Memory B cell (primary cell): ENCODE measurements around the gene TIAM2.

Source experiments
- ATAC-seq: fragments of 150-1000 bp; cut with Tn5 transposase; 2 replicates; pipeline ENCODE4 v1.10.0; 2021; ENCODE audit warnings: low read depth, mild to moderate bottlenecking, moderate library complexity
- DNase-seq, 2 donors: peaks; one replicate each; pipeline ENCODE4 v3.0.0; 2022; ENCODE audit warnings: low spot score in 2 of 2
- H3K27ac Mint-ChIP-seq: one replicate; pipeline ENCODE4 v1.8.0; 2022; ENCODE audit warnings: mild to moderate bottlenecking, moderate library complexity, mixed read lengths
- H3K27me3 Mint-ChIP-seq: one replicate; pipeline ENCODE4 v1.8.0; 2022; ENCODE audit warnings: mixed read lengths
- H3K36me3 Mint-ChIP-seq: one replicate; pipeline ENCODE4 v1.8.0; 2022; ENCODE audit warnings: mild to moderate bottlenecking, mixed read lengths
- H3K4me1 Mint-ChIP-seq: one replicate; pipeline ENCODE4 v1.8.0; 2022; ENCODE audit warnings: mixed read lengths
- H3K4me3 Mint-ChIP-seq: one replicate; pipeline ENCODE4 v1.8.0; 2022; ENCODE audit warnings: mild to moderate bottlenecking, moderate library complexity, mixed read lengths
- H3K9me3 Mint-ChIP-seq: one replicate; pipeline ENCODE4 v1.8.0; 2022; ENCODE audit warnings: mixed read lengths

Gene TIAM2

GRCh38 chr6:155042983-155043382 is 47.9 kb downstream of the TIAM2 start:
- Mint-ChIP-seq H3K27me3 (peaks cover 4% of the 10 kb centered on the region), H3K4me3 (no peak overlapping the region), H3K27ac (no peak overlapping the region), H3K4me1 (no peaks in the 10 kb centered on the region), H3K36me3 (no peaks in the 10 kb centered on the region), H3K9me3 (no peaks in the 10 kb centered on the region)
- ATAC-seq (no peak), DNase-seq (no peak)

GRCh38 chr6:155045561-155046404 is 50.7 kb downstream of the TIAM2 start:
- ATAC-seq = no peak
- no peak overlapping the region for H3K27ac Mint-ChIP-seq
- no peaks in the 10 kb centered on the region for H3K36me3 Mint-ChIP-seq
- H3K4me1 Mint-ChIP-seq = no peaks in the 10 kb centered on the region
- H3K27me3 Mint-ChIP-seq = peaks cover 7% of the 10 kb centered on the region
- no peak overlapping the region for H3K4me3 Mint-ChIP-seq
- no peak for DNase-seq
- H3K9me3 Mint-ChIP-seq = no peaks in the 10 kb centered on the region

- H3K4me3 Mint-ChIP-seq = no peak overlapping the region
These were observed 52.4 kb downstream of the TIAM2 start for GRCh38 chr6:155047523-155047922.

GRCh38 chr6:155050311-155050710 is 55.2 kb downstream of the TIAM2 start:
- no peaks in the 10 kb centered on the region for H3K4me1 Mint-ChIP-seq
- no peak overlapping the region for H3K4me3 Mint-ChIP-seq
- H3K27ac Mint-ChIP-seq = no peak overlapping the region
- peaks cover 7% of the 10 kb centered on the region for H3K27me3 Mint-ChIP-seq
- DNase-seq = no peak
- no peaks in the 10 kb centered on the region for H3K36me3 Mint-ChIP-seq
- ATAC-seq = no peak
- H3K9me3 Mint-ChIP-seq = no peaks in the 10 kb centered on the region

More at GRCh38 chr6:155047523-155047922, 52.4 kb downstream of the TIAM2 start:
- H3K27me3 Mint-ChIP-seq = peaks cover 7% of the 10 kb centered on the region
- no peaks in the 10 kb centered on the region for H3K36me3 Mint-ChIP-seq
- ATAC-seq (no peak), DNase-seq (no peak)
- no peak overlapping the region for H3K27ac Mint-ChIP-seq
- no peaks in the 10 kb centered on the region for H3K9me3 Mint-ChIP-seq
- H3K4me1 Mint-ChIP-seq = no peaks in the 10 kb centered on the region

GRCh38 chr6:155054491-155055250 is 59.6 kb downstream of the TIAM2 start:
- H3K4me3 Mint-ChIP-seq = no peak overlapping the region
- H3K9me3 Mint-ChIP-seq = no peaks in the 10 kb centered on the region
- H3K4me1 Mint-ChIP-seq = no peaks in the 10 kb centered on the region
- ATAC-seq (no peak), DNase-seq (no peak)
- H3K27me3 Mint-ChIP-seq = peaks cover 2% of the 10 kb centered on the region
- H3K36me3 Mint-ChIP-seq = no peaks in the 10 kb centered on the region
- H3K27ac Mint-ChIP-seq = no peak overlapping the region

- H3K9me3 Mint-ChIP-seq = no peaks in the 10 kb centered on the region
- H3K4me3 Mint-ChIP-seq = no peak overlapping the region
- ATAC-seq (no peak), DNase-seq (no peak)
- no peaks in the 10 kb centered on the region for H3K36me3 Mint-ChIP-seq
- peaks cover 2% of the 10 kb centered on the region for H3K27me3 Mint-ChIP-seq
- no peaks in the 10 kb centered on the region for H3K4me1 Mint-ChIP-seq
- no peak overlapping the region for H3K27ac Mint-ChIP-seq
These were observed 60.6 kb downstream of the TIAM2 start for GRCh38 chr6:155055729-155056128.

GRCh38 chr6:155056756-155057155 is 61.6 kb downstream of the TIAM2 start:
- no peak overlapping the region for H3K4me3 Mint-ChIP-seq
- ATAC-seq (no peak), DNase-seq (no peak)
- no peaks in the 10 kb centered on the region for H3K9me3 Mint-ChIP-seq
- no peaks in the 10 kb centered on the region for H3K4me1 Mint-ChIP-seq
- no peak overlapping the region for H3K27ac Mint-ChIP-seq
- H3K27me3 Mint-ChIP-seq = peaks cover 2% of the 10 kb centered on the region
- no peaks in the 10 kb centered on the region for H3K36me3 Mint-ChIP-seq

GRCh38 chr6:155061381-155061780 is 66.3 kb downstream of the TIAM2 start:
- ATAC-seq (no peak), DNase-seq (no peak)
- Mint-ChIP-seq H3K27me3 (peaks cover 5% of the 10 kb centered on the region), H3K36me3 (no peaks in the 10 kb centered on the region), H3K9me3 (no peaks in the 10 kb centered on the region), H3K4me3 (no peak overlapping the region), H3K4me1 (peaks cover 3% of the 10 kb centered on the region), H3K27ac (no peak overlapping the region)

- no peak overlapping the region for H3K27ac Mint-ChIP-seq
- no peaks in the 10 kb centered on the region for H3K9me3 Mint-ChIP-seq
- H3K4me3 Mint-ChIP-seq = no peak overlapping the region
- peaks cover 5% of the 10 kb centered on the region for H3K27me3 Mint-ChIP-seq
- no peaks in the 10 kb centered on the region for H3K36me3 Mint-ChIP-seq
- DNase-seq = no peak
- peaks cover 3% of the 10 kb centered on the region for H3K4me1 Mint-ChIP-seq
- ATAC-seq = no peak
These were observed 67.8 kb downstream of the TIAM2 start for GRCh38 chr6:155062866-155063341.

GRCh38 chr6:155064303-155064702 is 69.2 kb downstream of the TIAM2 start:
- H3K4me1 Mint-ChIP-seq = peaks cover 3% of the 10 kb centered on the region
- ATAC-seq (no peak), DNase-seq (no peak)
- H3K4me3 Mint-ChIP-seq = no peak overlapping the region
- H3K9me3 Mint-ChIP-seq = no peaks in the 10 kb centered on the region
- H3K27ac Mint-ChIP-seq = no peak overlapping the region
- H3K27me3 Mint-ChIP-seq = peaks cover 4% of the 10 kb centered on the region
- H3K36me3 Mint-ChIP-seq = no peaks in the 10 kb centered on the region

- H3K27me3 Mint-ChIP-seq = peaks cover 5% of the 10 kb centered on the region
- DNase-seq = no peak
- no peak overlapping the region for H3K27ac Mint-ChIP-seq
These were observed 71.2 kb downstream of the TIAM2 start for GRCh38 chr6:155066361-155066760.

GRCh38 chr6:155066921-155067680 is 72.0 kb downstream of the TIAM2 start:
- DNase-seq (no peak), ATAC-seq (no peak)
- peaks cover 8% of the 10 kb centered on the region for H3K27me3 Mint-ChIP-seq
- peaks cover 2% of the 10 kb centered on the region for H3K36me3 Mint-ChIP-seq
- H3K9me3 Mint-ChIP-seq = no peaks in the 10 kb centered on the region
- peaks cover 3% of the 10 kb centered on the region for H3K4me1 Mint-ChIP-seq
- H3K4me3 Mint-ChIP-seq = no peak overlapping the region
- H3K27ac Mint-ChIP-seq = no peak overlapping the region

More at GRCh38 chr6:155066361-155066760, 71.2 kb downstream of the TIAM2 start:
- ATAC-seq = no peak
- H3K36me3 Mint-ChIP-seq = peaks cover 2% of the 10 kb centered on the region
- peaks cover 3% of the 10 kb centered on the region for H3K4me1 Mint-ChIP-seq
- no peaks in the 10 kb centered on the region for H3K9me3 Mint-ChIP-seq
- no peak overlapping the region for H3K4me3 Mint-ChIP-seq

GRCh38 chr6:155067956-155068615 is 73.0 kb downstream of the TIAM2 start:
- DNase-seq (no peak), ATAC-seq (no peak)
- no peak overlapping the region for H3K27ac Mint-ChIP-seq
- peaks cover 2% of the 10 kb centered on the region for H3K36me3 Mint-ChIP-seq
- H3K27me3 Mint-ChIP-seq = peaks cover 14% of the 10 kb centered on the region
- no peaks in the 10 kb centered on the region for H3K9me3 Mint-ChIP-seq
- H3K4me3 Mint-ChIP-seq = no peak overlapping the region
- peaks cover 3% of the 10 kb centered on the region for H3K4me1 Mint-ChIP-seq
